Measurements from ENCODE around the gene ZBTB7C.

DNA sequence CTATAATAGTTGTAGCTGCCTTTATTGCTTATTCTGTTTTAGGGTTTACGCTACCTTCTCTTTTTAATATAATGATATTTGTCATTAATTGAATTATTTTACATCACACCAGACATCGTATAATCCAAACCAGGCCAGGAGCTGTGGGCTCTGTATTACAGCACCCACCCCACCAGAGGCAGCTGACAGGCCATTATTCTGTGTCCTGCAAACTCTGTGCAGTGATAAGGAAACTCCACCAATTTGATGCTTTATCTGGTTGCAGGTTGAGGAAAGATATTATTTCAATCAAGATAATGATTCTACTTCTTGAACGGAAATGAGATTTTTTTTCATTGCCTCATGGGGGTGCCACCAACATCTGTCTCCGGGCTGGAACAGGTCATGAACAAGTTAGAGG, 227.3 kb downstream of the ZBTB7C start:
- TF ChIP-seq, protein P1, sequence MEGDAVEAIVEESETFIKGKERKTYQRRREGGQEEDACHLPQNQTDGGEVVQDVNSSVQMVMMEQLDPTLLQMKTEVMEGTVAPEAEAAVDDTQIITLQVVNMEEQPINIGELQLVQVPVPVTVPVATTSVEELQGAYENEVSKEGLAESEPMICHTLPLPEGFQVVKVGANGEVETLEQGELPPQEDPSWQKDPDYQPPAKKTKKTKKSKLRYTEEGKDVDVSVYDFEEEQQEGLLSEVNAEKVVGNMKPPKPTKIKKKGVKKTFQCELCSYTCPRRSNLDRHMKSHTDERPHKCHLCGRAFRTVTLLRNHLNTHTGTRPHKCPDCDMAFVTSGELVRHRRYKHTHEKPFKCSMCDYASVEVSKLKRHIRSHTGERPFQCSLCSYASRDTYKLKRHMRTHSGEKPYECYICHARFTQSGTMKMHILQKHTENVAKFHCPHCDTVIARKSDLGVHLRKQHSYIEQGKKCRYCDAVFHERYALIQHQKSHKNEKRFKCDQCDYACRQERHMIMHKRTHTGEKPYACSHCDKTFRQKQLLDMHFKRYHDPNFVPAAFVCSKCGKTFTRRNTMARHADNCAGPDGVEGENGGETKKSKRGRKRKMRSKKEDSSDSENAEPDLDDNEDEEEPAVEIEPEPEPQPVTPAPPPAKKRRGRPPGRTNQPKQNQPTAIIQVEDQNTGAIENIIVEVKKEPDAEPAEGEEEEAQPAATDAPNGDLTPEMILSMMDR (IDR thresholded peaks at IDR 0.05): no peak
- TF ChIP-seq EP300 (IDR thresholded peaks at IDR 0.05) (no peak), POLR2A (IDR thresholded peaks at IDR 0.05) (no peak), POLR2AphosphoS5 (IDR thresholded peaks at IDR 0.05) (no peak)
